Measurements from ENCODE around the gene EPB41. TPM values are rescaled to one million over a fixed set of nuclear protein-coding genes. Genes with fewer than 3 reads are reported as not detected.

Gene EPB41
- total and polyA plus RNA-seq, 2 of the 4 experiments (the other 2 are of a cell fraction) = 4.6 to 10.0 TPM

DNA sequence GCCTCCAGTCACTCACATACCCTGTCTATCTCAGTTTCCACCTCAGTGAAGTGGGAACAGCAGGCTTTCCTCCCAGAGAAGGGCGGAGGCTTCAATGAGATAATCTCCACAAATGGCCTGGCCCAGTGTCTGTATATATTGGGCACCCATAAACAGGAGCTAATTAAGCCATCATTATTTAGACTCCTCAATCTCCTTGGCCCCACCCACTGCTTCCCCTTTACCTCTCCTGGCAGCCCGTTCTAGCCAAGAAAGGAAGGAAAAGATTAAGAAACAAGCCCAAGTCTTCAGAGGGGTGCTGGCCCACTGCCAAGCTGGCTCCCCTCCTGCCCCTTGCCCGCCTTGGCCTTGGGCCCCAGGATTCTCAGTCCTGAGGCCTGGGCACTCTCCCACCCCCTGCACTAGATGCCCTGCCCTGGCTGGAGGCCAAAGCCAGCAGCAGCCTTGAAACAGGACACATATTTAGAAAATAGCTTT, 15.9 kb upstream of the EPB41 start:
- no peak overlapping the region for H3K4ac ChIP-seq (ENCODE audit: low read depth, low read length)
- H4K91ac ChIP-seq (ENCODE audit: insufficient read depth, low read depth, low read length) = no peak overlapping the region
- no peaks in the 10 kb centered on the region for H4K20me1 ChIP-seq (ENCODE audit: insufficient read depth, low read length)
- no peak overlapping the region for H3K4me3 ChIP-seq (ENCODE audit: insufficient read depth, low read depth, low read length)
- in situ Hi-C loops (cut with MboI; ENCODE audit: low sequenced_read_pairs) (loop anchor here (10.0 kb wide), 1 partner anchor 1806 kb away; no protein-coding TSS in a partner anchor), dilution Hi-C loops (cut with HindIII; ENCODE audit: low sequenced_read_pairs, unreplicated experiment) (no loop called here), intact Hi-C loops (cut with micrococcal nuclease) (no loop called here)
- no peak overlapping the region for H2BK15ac ChIP-seq (ENCODE audit: low read depth, low read length)
- H2AK9ac ChIP-seq (replicated peaks; ENCODE audit: low read depth, low read length, poor library complexity) = no peak overlapping the region
- no peak overlapping the region for H2AFZ ChIP-seq (replicated peaks; ENCODE audit: low read length, poor library complexity)
- H3K9me3 ChIP-seq (ENCODE audit: control insufficient read depth, insufficient read depth, low read length) = no peaks in the 10 kb centered on the region
- H2BK20ac ChIP-seq (ENCODE audit: low read depth, low read length) = no peak overlapping the region
- H4K8ac ChIP-seq (ENCODE audit: low read depth in 2 of 2, low read length in 2 of 2) = no peak overlapping the region
- no peak overlapping the region for H3K14ac ChIP-seq (replicated peaks; ENCODE audit: low read depth, low read length)
- H3K9ac ChIP-seq (ENCODE audit: low read depth, low read length) = no peak overlapping the region
- no peaks in the 10 kb centered on the region for H3K79me1 ChIP-seq (ENCODE audit: low read depth in 1 of 2, low read length in 2 of 2)
- no peak overlapping the region for H2BK120ac ChIP-seq (ENCODE audit: low read depth, low read length)
- H3K23ac ChIP-seq (ENCODE audit: low read depth, low read length) = no peak overlapping the region
- H3K4me2 ChIP-seq (ENCODE audit: low read depth, low read length) = no peak overlapping the region
- no peak overlapping the region for H3K56ac ChIP-seq (ENCODE audit: extremely low read depth, insufficient read depth, low read length)
- H3K36me3 ChIP-seq (ENCODE audit: control insufficient read depth, insufficient read depth, low read length) = no peaks in the 10 kb centered on the region
- TF ChIP-seq CHD1 (IDR thresholded peaks at IDR 0.05; ENCODE audit: low read depth, low read length) (no peak), RCOR1 (IDR thresholded peaks at IDR 0.05; ENCODE audit: insufficient replicate concordance, low read length) (no peak), MAZ (IDR thresholded peaks at IDR 0.05; ENCODE audit: borderline replicate concordance, low read depth, low read length) (no peak), MXI1 (IDR thresholded peaks at IDR 0.05; ENCODE audit: borderline replicate concordance, low read depth, low read length) (no peak), RAD21 (IDR thresholded peaks at IDR 0.05; ENCODE audit: low read length) (no peak), FOS (IDR thresholded peaks at IDR 0.05; ENCODE audit: low read depth, low read length) (no peak), POLR2A (IDR thresholded peaks at IDR 0.05; ENCODE audit: low read depth, low read length) (no peak), BHLHE40 (IDR thresholded peaks at IDR 0.05; ENCODE audit: low read depth, low read length) (no peak), RFX5 (IDR thresholded peaks at IDR 0.05; ENCODE audit: low read depth, low read length) (no peak), NFE2L2 (IDR thresholded peaks at IDR 0.05; ENCODE audit: low read depth, low read length) (no peak), MAFK (IDR thresholded peaks at IDR 0.05; ENCODE audit: low read depth, low read length) (no peak), CEBPB (IDR thresholded peaks at IDR 0.05; ENCODE audit: low read depth, low read length) (no peak), SMC3 (IDR thresholded peaks at IDR 0.05; ENCODE audit: low read depth, low read length) (no peak)
- TF ChIP-seq, protein P1, sequence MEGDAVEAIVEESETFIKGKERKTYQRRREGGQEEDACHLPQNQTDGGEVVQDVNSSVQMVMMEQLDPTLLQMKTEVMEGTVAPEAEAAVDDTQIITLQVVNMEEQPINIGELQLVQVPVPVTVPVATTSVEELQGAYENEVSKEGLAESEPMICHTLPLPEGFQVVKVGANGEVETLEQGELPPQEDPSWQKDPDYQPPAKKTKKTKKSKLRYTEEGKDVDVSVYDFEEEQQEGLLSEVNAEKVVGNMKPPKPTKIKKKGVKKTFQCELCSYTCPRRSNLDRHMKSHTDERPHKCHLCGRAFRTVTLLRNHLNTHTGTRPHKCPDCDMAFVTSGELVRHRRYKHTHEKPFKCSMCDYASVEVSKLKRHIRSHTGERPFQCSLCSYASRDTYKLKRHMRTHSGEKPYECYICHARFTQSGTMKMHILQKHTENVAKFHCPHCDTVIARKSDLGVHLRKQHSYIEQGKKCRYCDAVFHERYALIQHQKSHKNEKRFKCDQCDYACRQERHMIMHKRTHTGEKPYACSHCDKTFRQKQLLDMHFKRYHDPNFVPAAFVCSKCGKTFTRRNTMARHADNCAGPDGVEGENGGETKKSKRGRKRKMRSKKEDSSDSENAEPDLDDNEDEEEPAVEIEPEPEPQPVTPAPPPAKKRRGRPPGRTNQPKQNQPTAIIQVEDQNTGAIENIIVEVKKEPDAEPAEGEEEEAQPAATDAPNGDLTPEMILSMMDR (conservative IDR thresholded peaks at IDR 0.05; ENCODE audit: low read depth, low read length) = no peak
- TF ChIP-seq, protein P2, sequence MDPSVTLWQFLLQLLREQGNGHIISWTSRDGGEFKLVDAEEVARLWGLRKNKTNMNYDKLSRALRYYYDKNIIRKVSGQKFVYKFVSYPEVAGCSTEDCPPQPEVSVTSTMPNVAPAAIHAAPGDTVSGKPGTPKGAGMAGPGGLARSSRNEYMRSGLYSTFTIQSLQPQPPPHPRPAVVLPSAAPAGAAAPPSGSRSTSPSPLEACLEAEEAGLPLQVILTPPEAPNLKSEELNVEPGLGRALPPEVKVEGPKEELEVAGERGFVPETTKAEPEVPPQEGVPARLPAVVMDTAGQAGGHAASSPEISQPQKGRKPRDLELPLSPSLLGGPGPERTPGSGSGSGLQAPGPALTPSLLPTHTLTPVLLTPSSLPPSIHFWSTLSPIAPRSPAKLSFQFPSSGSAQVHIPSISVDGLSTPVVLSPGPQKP (IDR thresholded peaks at IDR 0.05; ENCODE audit: borderline replicate concordance, low read depth, low read length) = no peak
- TF ChIP-seq, protein P3, sequence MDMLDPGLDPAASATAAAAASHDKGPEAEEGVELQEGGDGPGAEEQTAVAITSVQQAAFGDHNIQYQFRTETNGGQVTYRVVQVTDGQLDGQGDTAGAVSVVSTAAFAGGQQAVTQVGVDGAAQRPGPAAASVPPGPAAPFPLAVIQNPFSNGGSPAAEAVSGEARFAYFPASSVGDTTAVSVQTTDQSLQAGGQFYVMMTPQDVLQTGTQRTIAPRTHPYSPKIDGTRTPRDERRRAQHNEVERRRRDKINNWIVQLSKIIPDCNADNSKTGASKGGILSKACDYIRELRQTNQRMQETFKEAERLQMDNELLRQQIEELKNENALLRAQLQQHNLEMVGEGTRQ (IDR thresholded peaks at IDR 0.05; ENCODE audit: low read depth, low read length) = no peak
- H2AK5ac ChIP-seq (ENCODE audit: low read depth, low read length) = no peak overlapping the region
- no peak overlapping the region for H3K27ac ChIP-seq (ENCODE audit: insufficient read depth, low read length)
- H4K5ac ChIP-seq (ENCODE audit: low read depth, low read length) = no peak overlapping the region
- CTCF ChIA-PET = interaction anchor here (1.4 kb wide), 1 partner anchor 16 kb away, joined by 3 read pairs; no protein-coding TSS in a partner anchor
- no peaks in the 10 kb centered on the region; the same call in 1 of the 2 replicates for H3K4me1 ChIP-seq (ENCODE audit: control insufficient read depth, insufficient read depth, low read length)
- no CpG with 5 or more reads among the region's 3 CpGs for WGBS, 2 experiments (ENCODE audit: extremely low coverage in 2 of 2, insufficient read length in 1 of 2)
- no peak overlapping the region for H2BK5ac ChIP-seq (ENCODE audit: low read depth, low read length, poor library complexity, severe bottlenecking)
- H3K9me1 ChIP-seq (ENCODE audit: insufficient read depth, low read length) = peaks cover 3% of the 10 kb centered on the region; the same call in 1 of the 2 replicates
- POLR2A ChIA-PET (ENCODE audit: unreplicated experiment) = no interaction called here
- BruUV-seq (replicated peaks) = no TSS peak
- ATAC-seq (ENCODE audit: low read depth) (no peak), DNase-seq (no peak)
- H3K18ac ChIP-seq (ENCODE audit: low read depth, low read length) = no peak overlapping the region
- H3K27me3 ChIP-seq (ENCODE audit: control insufficient read depth, insufficient read depth, low read length) = no peaks in the 10 kb centered on the region

Measured in IMR-90 (cell line).